SK-N-SH treated with all-trans-retinoic acid at 6 μM for 48 hours (cell line): ENCODE measurements around the gene CFAP90.

ENCODE experiments used
- ATAC-seq: fragments of 200-7000 bp; cut with Tn5 transposase; 3 replicates; pipeline ENCODE4 v1.9.1; 2020; ENCODE audit warnings: mild to moderate bottlenecking, moderate library complexity
- ARNTL ChIP-seq: fragments of 450-650 bp; formaldehyde crosslinking; IDR thresholded peaks from 2 replicates; pipeline ENCODE4 v1.5.0; 2020; ENCODE audit warnings: low read depth, mild to moderate bottlenecking, moderate library complexity, borderline replicate concordance
- BACH2 ChIP-seq: fragments of 250-450 bp; sonication (Bioruptor Pico); IDR thresholded peaks from 2 replicates; pipeline ENCODE4 v1.9.0; 2021; ENCODE audit warnings: mild to moderate bottlenecking, borderline replicate concordance
- CSDC2 ChIP-seq: fragments of 250-450 bp; sonication (Bioruptor Pico); IDR thresholded peaks from 2 replicates; pipeline ENCODE4 v1.5.0; 2020; ENCODE audit warnings: mild to moderate bottlenecking, moderate library complexity
- CSRNP3 ChIP-seq: fragments of 250-450 bp; sonication (Bioruptor Pico); IDR thresholded peaks from 2 replicates; pipeline ENCODE4 v1.5.1; 2021; ENCODE audit warnings: mild to moderate bottlenecking, moderate library complexity
- ESRRG ChIP-seq: fragments of 250-450 bp; sonication (Bioruptor Pico); IDR thresholded peaks from 2 replicates; pipeline ENCODE4 v1.6.1; 2021; ENCODE audit warnings: mild to moderate bottlenecking
- GLIS3 ChIP-seq: fragments of 250-450 bp; sonication (Bioruptor Pico); IDR thresholded peaks from 2 replicates; pipeline ENCODE4 v1.5.0; 2020; ENCODE audit warnings: mild to moderate bottlenecking, moderate library complexity
- OSR1 ChIP-seq: fragments of 250-450 bp; sonication (Bioruptor Pico); IDR thresholded peaks from 2 replicates; pipeline ENCODE4 v1.8.0; 2022; ENCODE audit warnings: moderate library complexity, mild to moderate bottlenecking, inconsistent platforms
- POU6F1 ChIP-seq: fragments of 250-450 bp; sonication (Bioruptor Pico); IDR thresholded peaks from 2 replicates; pipeline ENCODE4 v1.8.0; 2021; ENCODE audit warnings: low read depth, mild to moderate bottlenecking, moderate library complexity, borderline replicate concordance
- PPARA ChIP-seq: fragments of 250-450 bp; sonication (Bioruptor Pico); IDR thresholded peaks from 2 replicates; pipeline ENCODE4 v1.5.0; 2020; ENCODE audit warnings: mild to moderate bottlenecking, borderline replicate concordance
- SNAI2 ChIP-seq: fragments of 250-450 bp; sonication (Bioruptor Pico); IDR thresholded peaks from 2 replicates; pipeline ENCODE4 v1.5.0; 2020; ENCODE audit warnings: mild to moderate bottlenecking, moderate library complexity
- TOX ChIP-seq: fragments of 250-450 bp; sonication (Bioruptor Pico); IDR thresholded peaks from 2 replicates; pipeline ENCODE4 v1.8.0; 2021; ENCODE audit warnings: mild to moderate bottlenecking, moderate library complexity, borderline replicate concordance
- TSHZ2 ChIP-seq: fragments of 250-450 bp; sonication (Bioruptor Pico); IDR thresholded peaks from 2 replicates; pipeline ENCODE4 v1.5.0; 2020; ENCODE audit warnings: mild to moderate bottlenecking, moderate library complexity
- ZC3H10 ChIP-seq: fragments of 250-450 bp; sonication (Bioruptor Pico); IDR thresholded peaks from 2 replicates; pipeline ENCODE4 v1.5.1; 2021; ENCODE audit warnings: mild to moderate bottlenecking, moderate library complexity
- ZFP3 ChIP-seq: fragments of 250-450 bp; sonication (Bioruptor Pico); IDR thresholded peaks from 2 replicates; pipeline ENCODE4 v1.5.0; 2020; ENCODE audit warnings: mild to moderate bottlenecking, moderate library complexity
- ZFP30 ChIP-seq: fragments of 450-650 bp; formaldehyde crosslinking; IDR thresholded peaks from 2 replicates; pipeline ENCODE4 v1.5.0; 2022; ENCODE audit warnings: mild to moderate bottlenecking, moderate library complexity
- ZNF565 ChIP-seq: fragments of 450-650 bp; formaldehyde crosslinking; conservative IDR thresholded peaks from 2 replicates; pipeline ENCODE4 v1.5.0; 2020; ENCODE audit warnings: low read depth, mild to moderate bottlenecking, moderate library complexity
- ZNF70 ChIP-seq: fragments of 450-650 bp; formaldehyde crosslinking; IDR thresholded peaks from 2 replicates; pipeline ENCODE4 v1.5.0; 2020; ENCODE audit warnings: mild to moderate bottlenecking, moderate library complexity
- ZNF8 ChIP-seq: fragments of 450-650 bp; formaldehyde crosslinking; IDR thresholded peaks from 2 replicates; pipeline ENCODE4 v1.5.0; 2020; ENCODE audit warnings: mild to moderate bottlenecking, moderate library complexity
- TF ChIP-seq, protein P1 (sequence below): fragments of 250-450 bp; sonication (Bioruptor Pico); IDR thresholded peaks from 2 replicates; pipeline ENCODE4 v1.8.0; 2020; ENCODE audit warnings: mild to moderate bottlenecking, moderate library complexity, borderline replicate concordance
- TF ChIP-seq, protein P2 (sequence below): fragments of 250-450 bp; sonication (Bioruptor Pico); IDR thresholded peaks from 2 replicates; pipeline ENCODE4 v1.5.1; 2020; ENCODE audit warnings: low read depth, mild to moderate bottlenecking, moderate library complexity

The CFAP90 gene

GRCh38 chr5:7827610-7828009 lies 23.3 kb downstream of the CFAP90 start:
- TF ChIP-seq TOX (CRISPR knock-in tag), result no peak
- no peak for TF ChIP-seq ZC3H10 (CRISPR knock-in tag)
- no peak for TF ChIP-seq ZFP3
- TF ChIP-seq ZNF70, result no peak
- TF ChIP-seq, protein P1, sequence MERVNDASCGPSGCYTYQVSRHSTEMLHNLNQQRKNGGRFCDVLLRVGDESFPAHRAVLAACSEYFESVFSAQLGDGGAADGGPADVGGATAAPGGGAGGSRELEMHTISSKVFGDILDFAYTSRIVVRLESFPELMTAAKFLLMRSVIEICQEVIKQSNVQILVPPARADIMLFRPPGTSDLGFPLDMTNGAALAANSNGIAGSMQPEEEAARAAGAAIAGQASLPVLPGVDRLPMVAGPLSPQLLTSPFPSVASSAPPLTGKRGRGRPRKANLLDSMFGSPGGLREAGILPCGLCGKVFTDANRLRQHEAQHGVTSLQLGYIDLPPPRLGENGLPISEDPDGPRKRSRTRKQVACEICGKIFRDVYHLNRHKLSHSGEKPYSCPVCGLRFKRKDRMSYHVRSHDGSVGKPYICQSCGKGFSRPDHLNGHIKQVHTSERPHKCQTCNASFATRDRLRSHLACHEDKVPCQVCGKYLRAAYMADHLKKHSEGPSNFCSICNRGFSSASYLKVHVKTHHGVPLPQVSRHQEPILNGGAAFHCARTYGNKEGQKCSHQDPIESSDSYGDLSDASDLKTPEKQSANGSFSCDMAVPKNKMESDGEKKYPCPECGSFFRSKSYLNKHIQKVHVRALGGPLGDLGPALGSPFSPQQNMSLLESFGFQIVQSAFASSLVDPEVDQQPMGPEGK (CRISPR knock-in tag), result no peak
- no peak for TF ChIP-seq ZNF8 (CRISPR knock-in tag)
- TF ChIP-seq POU6F1 (CRISPR knock-in tag), result no peak
- TF ChIP-seq ARNTL (CRISPR knock-in tag), result no peak
- no peak for TF ChIP-seq PPARA (CRISPR knock-in tag)
- TF ChIP-seq GLIS3, result no peak
- TF ChIP-seq, all 23 proteins: peak for 0
- ATAC-seq, result peak; percentile 80

DNA sequence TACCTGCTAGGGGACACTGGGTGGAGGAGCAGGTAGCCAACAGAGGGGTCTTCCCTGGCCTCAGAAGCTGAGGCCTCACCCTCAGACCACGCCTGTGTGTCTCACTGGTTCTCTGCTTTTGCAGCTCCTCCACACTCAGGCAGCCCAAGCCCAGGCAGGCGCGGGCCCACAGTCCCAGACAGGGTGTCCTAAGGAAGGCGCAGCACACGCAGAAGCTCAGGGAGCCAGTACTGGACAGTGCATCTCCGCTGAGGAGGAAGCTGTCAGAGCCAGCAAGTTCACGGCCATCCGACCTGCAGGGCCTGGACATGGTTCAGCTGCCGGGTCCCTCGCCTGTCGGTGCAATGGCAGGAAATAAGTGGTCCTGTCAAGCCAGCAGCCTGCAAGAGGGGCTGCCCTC lies 25.3 kb downstream of the CFAP90 start:
- no peak for ATAC-seq
- no peak for TF ChIP-seq ZFP30
- no peak for TF ChIP-seq ZC3H10 (CRISPR knock-in tag)
- TF ChIP-seq CSRNP3 (CRISPR knock-in tag), result no peak
- TF ChIP-seq ZNF8 (CRISPR knock-in tag), result no peak
- TF ChIP-seq ZNF70, result no peak
- TF ChIP-seq GLIS3, result no peak
- TF ChIP-seq POU6F1 (CRISPR knock-in tag), result no peak
- TF ChIP-seq PPARA (CRISPR knock-in tag), result no peak
- TF ChIP-seq ESRRG, result no peak
- TF ChIP-seq BACH2 (CRISPR knock-in tag), result no peak
- no peak for TF ChIP-seq SNAI2 (CRISPR knock-in tag)
- TF ChIP-seq TSHZ2, result no peak
- TF ChIP-seq ZFP3, result no peak
- no peak for TF ChIP-seq OSR1 (CRISPR knock-in tag)

DNA sequence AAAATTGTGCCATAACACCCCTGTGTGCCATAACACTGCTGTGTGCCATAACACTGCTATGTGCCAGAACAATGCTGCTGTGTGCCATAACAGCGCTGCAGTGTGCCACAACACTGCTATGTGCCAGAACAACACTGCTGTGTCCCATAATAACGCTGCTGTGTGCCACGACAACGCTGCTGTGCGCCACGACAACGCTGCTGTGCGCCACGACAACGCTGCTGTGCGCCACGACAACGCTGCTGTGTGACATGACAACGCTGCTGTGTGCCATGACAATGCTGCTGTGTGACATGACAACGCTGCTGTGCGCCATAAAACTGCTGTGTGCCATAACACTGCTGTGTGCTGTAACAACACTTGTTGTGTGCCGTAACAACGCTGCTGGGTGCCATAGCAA lies 25.9 kb downstream of the CFAP90 start:
- TF ChIP-seq POU6F1 (CRISPR knock-in tag), result no peak
- ATAC-seq, result no peak

DNA sequence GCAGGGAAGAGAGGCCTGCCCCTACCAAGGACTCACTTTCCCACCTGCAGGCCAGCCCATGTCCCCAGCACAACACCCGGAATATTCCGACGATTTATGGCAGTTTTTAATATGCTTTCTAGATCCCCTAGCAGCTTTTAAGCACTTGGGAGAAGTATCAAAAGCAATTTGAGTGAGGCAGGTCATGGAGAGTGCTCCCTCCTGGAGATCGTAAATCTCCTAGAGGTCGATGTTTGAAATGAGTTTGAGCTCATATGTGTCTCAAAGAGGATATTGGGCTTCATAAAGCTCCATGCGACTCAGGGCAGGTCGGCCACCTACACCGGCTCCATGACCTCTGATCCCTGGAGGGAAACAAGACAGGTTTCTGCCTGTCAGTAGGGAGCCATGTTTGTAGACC lies 27.3 kb downstream of the CFAP90 start:
- no peak for ATAC-seq
- TF ChIP-seq ZC3H10 (CRISPR knock-in tag) (no peak), ZNF565 (no peak), TSHZ2 (no peak), GLIS3 (no peak), TOX (CRISPR knock-in tag) (no peak), CSDC2 (no peak), ZNF8 (CRISPR knock-in tag) (no peak), BACH2 (CRISPR knock-in tag) (no peak), OSR1 (CRISPR knock-in tag) (no peak), ZNF70 (no peak), ARNTL (CRISPR knock-in tag) (no peak)
- TF ChIP-seq, protein P2, sequence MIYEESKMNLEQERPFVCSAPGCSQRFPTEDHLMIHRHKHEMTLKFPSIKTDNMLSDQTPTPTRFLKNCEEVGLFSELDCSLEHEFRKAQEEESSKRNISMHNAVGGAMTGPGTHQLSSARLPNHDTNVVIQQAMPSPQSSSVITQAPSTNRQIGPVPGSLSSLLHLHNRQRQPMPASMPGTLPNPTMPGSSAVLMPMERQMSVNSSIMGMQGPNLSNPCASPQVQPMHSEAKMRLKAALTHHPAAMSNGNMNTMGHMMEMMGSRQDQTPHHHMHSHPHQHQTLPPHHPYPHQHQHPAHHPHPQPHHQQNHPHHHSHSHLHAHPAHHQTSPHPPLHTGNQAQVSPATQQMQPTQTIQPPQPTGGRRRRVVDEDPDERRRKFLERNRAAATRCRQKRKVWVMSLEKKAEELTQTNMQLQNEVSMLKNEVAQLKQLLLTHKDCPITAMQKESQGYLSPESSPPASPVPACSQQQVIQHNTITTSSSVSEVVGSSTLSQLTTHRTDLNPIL (CRISPR knock-in tag), result no peak
